Activated CD4-positive, alpha-beta T cell treated with anti-CD3 and anti-CD28 coated beads, Interleukin-10, Interleukin-2, amounts not matched to agents 100 ng/mL and 50 ng/mL, durations not matched to agents 16 hours and 8 hours (primary cell): ENCODE data around the gene SLC9A1.
A peak's percentile ranks its signal among the peaks of the same experiment; 100 is the strongest.
"Not testable (repeated sequence)": the region's sequence is repeated elsewhere in the genome, so short reads cannot be mapped to it uniquely, and the experiment has no call there.

ENCODE experiments used
- DNase-seq: peaks from one replicate; pipeline ENCODE4 v3.0.0-alpha.2; 2020

The SLC9A1 gene

GRCh38 chr1:27154991-27155781 is at the start of gene SLC9A1:
TSS of gene SLC9A1 (minus strand) at chr1:27155125. CDS start at chr1:27154334, 791 bp downstream.
- DNase-seq, result peak; percentile 93

DNA sequence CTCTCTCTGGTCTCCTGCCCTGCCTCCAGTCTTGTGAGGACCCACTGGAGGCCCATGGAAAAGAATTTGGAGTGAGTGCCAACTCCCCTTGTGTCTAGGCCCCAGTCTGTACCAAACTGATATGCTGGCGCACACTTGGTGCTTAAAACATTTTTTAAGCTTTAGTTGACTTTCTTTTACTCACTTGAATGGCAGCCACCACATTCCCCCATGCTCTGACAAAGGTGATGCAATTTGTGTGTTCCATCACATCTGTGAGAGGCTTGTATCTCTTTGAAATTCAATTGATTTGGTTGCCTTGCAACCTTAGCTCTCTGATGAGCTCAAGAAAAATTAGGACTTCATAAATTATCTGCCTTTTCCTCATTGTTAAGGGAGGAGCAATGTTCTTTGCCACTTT is 49.0 kb upstream of the SLC9A1 start:
- DNase-seq, result no peak

DNA sequence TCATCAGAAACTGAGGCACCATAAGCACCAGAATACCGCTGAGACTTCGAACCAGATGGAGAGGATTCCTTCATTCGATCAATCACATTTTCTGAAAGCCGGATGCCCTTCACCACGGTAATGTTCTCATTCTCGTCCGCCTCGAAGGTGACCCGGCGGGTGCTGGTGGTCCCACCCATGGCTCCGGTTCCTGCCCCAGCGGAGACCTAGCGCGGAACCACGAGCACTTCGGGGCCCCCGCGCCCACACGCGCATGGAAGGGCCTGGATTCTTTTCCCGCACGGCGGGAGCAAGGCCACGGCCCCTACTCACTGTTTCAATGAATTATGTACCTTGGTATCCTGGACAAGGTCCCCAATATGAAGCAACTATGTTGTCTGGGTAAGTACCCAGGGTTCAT is 46.4 kb upstream of the SLC9A1 start:
- no peak for DNase-seq

GRCh38 chr1:27193194-27193593 is 38.3 kb upstream of the SLC9A1 start:
- DNase-seq, result no peak

DNA sequence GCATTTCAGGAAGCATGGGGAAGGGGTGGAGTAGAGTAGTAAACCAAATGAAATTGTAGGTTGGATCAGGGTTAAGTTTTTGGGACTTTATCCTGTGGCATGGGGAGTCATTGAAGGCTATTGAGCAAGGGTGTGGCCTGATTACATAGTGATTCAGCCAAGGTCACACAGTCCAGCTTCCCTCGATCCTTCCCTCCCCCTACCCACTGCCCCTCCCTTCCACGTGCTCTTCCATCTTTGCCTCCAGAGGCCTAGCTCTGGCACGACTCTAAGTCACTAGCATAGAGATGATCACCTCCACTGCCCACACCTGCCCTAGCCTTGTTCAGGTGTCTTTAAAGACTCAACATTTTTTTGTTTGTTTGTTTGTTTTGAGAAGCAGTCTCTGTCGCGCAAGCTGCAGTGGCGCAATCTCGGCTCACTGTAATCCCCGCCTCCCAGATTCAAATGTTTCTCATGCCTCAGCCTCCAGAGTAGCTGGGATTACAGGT is 37.2 kb upstream of the SLC9A1 start:
- no peak for DNase-seq

DNA sequence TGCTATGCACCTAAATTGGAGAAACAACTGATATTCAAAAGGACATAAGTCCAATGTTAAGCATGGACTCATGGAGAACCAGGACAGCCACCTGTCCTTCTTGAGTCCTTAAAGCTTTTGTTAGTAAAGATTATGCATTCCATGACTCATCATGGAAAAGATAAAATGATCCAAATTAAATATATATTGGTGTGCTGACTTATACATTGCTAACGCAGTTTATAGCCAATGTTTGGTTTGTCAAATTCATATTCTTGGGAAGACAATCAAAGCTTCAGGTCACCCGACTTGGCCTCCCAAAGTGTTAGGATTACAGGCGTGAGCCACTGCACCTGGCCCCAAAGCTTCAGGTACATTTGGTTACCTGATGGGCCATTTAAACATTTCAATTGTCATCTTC is 29.7 kb upstream of the SLC9A1 start:
- not testable (repeated sequence) for DNase-seq

DNA sequence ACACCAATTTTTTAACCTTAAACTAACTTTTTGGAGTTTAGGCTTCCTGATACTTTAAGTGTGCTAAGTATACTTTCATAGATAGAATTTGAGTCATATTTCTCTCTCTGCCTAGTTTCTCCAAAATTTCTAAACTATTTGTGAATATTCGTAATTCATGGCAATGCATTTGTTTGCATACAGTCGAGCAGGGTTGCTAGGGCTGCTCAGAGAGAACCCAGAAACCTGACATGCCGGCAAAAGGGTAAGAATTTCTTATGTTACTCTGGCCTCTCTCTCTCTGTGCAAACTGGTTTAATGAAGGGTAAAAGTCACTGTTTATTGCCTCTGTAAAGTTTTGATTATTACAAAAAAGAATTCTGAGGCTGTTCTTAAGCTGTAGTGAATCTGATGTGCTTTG is 25.1 kb upstream of the SLC9A1 start:
- no peak for DNase-seq

DNA sequence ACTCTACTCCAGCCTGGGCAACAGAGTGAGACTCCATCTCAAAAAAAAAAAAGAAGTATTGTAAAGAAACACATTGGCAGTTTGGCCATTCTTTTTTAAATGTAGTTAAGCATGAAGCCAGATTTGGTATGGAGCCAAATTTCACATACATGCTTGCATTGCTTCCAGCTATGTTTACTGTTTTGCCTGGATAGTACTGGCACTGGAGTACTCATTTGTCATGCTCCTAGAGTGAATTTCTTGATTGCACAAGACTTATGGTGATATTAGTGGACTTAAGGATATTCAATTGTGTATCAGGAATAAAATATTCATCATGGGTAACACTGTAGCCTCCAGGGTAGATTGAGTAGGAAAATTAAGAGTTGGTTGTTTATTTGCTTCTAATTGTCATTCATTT is 24.5 kb upstream of the SLC9A1 start:
- no peak for DNase-seq

- no peak for DNase-seq
Measured at GRCh38 chr1:27176954-27177353, 22.0 kb upstream of the SLC9A1 start.

DNA sequence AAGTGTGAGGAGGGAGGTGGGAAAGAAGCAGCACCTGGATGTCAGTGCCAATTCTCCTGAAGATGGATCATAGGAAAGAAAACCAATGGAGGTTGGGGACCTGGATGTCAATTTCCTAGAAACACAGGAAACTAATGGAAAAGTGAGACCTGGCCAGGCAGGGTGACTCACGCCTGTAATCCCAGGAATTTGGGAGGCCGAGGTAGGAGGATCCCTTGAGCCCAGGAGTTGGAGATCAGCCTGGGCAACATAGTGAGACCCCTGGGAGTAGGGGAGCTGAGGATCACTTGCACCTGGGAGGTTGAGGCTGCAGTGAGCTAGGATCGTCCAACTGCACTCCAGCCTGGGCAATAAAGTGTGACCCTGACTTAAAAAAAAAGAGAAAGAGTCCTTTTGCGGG is 21.4 kb upstream of the SLC9A1 start:
- no peak for DNase-seq

GRCh38 chr1:27172992-27173391 is 18.1 kb upstream of the SLC9A1 start:
- DNase-seq, result not testable (repeated sequence)

DNA sequence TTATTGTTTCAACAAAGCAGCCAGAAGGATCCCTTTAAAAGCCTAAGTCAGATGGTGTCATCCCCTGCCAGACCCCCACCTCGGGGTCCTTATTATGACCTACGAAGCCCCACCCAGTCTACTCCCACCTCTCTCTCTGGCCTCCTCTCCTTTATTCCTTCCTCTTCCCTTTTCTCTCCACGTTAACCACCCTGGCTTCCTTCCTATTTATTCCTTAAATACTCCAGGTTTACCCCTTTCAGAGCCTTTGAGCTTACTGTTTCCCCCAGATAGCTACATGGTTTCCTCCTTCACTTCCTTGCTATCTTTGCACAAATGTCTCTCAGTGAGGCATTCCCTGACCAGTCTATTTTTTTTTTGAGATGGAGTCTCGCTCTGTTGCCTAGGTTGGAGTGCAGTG is 12.0 kb upstream of the SLC9A1 start:
- no peak for DNase-seq

DNA sequence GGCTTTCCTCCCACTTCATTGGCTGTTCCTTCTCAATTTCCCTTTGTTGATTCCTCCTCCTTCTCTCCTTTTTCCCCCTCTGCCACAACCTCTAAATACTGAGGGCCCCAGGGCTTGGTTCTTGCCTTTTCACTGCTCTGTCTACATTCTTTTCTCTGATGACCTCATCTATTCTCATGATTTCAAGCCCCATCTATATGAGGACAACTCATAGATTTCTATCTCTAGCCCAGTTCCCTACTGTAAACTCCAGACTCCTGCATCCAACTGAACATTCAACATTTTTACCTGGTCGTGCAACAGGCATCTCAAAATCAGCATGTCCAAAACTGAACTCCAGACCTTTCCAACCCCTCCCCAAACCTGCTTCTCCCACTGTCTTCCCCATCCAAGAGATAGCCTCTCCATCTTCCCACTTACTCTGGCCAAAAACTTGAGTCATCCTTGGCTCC is 11.5 kb upstream of the SLC9A1 start:
- no peak for DNase-seq

- DNase-seq, result no peak
Measured at GRCh38 chr1:27163093-27163492, 8.2 kb upstream of the SLC9A1 start.

- no peak for DNase-seq
Measured at GRCh38 chr1:27162090-27162489, 7.2 kb upstream of the SLC9A1 start.

- DNase-seq, result no peak
Measured at GRCh38 chr1:27161594-27161993, 6.7 kb upstream of the SLC9A1 start.

DNA sequence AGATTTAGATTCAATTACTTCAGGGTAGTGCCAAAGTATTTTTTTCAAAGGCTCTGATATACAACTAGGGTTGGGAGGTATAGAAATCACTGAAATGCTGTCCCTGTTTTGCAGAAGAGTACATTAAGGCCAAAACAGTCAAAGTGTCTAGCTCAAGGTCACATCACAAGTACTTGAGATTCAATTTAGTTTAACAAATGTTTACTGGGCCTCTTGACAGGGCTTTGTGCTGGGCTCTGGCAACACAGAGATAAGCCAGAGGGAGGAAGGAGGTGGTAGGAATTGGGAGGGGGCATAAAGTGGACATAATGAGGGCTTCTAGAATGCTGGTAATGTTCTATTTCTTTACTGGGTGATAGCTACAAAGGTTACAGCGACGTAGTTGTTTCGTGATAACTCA is 2.3 kb upstream of the SLC9A1 start:
- no peak for DNase-seq

- DNase-seq, result no peak
Measured at GRCh38 chr1:27154469-27154990, 395 bp downstream of the SLC9A1 start.

- no peak for DNase-seq
Measured at GRCh38 chr1:27153927-27154358, 982 bp downstream of the SLC9A1 start.

- DNase-seq, result no peak
Measured at GRCh38 chr1:27153549-27153886, 1.4 kb downstream of the SLC9A1 start.

DNA sequence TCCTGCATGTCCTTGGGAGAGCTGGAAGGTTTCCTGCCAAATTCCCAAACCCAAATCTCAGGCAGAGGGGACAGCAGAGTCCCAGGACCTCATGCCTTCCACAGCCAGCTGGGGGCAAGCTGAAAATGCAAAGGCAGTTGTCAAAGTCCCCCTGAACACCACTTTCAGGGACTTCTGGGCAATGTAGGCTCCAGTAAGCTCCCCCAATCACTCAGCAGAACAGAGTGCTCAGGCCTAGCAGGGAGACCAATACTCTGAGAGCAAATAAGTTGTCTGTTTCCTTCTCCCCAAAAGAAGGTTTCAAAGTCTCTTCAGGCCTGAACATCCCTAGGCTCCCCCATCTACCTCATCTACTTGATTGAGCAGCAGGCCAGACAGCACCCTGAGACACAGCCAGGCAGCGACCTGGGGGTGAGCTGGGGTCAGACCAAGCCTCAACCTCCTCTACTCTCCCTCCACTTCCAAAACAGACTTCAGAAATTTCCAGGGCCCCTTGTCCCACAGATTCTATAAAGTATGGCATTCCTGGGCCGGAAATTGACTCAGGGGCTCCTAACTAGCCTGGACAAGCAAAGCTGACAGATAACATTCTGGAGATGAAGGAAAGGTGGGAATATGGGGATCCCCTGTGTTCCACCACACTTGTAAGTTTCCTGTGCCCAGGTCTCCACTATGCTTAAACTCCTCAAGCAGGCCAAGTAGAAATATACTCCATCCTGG is 1.9 kb downstream of the SLC9A1 start:
- DNase-seq, result no peak

DNA sequence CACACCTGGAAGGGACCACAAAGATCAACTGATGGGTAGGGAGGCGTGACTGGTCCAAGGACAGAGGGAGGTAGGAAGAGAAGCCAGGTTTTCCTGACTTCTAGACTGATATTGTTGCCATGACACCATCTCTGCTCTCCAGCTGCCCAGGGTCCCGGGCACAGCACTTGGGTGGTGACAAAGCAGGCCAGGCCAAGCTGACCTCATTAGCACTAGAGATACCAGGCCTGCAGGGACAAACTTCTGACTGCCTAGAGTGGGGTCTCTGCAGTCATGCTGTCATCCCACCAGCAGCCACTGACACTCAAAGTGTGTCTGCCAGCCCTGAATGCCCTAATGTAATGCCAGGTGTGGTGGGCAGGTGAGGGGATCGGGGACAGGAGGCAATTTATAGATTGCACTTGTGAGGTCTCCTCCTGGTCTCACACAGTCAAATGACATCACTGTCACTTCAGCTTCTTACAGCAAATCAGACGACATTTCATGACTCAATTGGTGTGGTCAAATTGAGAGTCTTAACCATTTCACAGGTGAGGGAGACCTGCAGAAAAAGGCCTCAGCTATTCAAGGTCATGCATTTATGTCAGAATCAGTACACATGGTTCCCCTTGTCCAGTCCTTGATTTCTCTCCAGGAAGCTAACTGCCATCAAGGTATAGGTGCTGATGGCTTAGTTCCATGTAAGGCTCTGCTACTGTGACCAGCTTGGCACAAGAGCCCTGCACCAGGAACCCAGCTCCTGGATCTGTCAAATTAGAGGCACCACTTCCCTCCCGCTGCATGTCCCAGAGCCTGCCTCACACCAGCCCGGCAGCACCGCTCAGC is 2.7 kb downstream of the SLC9A1 start:
- peak; percentile 43 for DNase-seq

DNA sequence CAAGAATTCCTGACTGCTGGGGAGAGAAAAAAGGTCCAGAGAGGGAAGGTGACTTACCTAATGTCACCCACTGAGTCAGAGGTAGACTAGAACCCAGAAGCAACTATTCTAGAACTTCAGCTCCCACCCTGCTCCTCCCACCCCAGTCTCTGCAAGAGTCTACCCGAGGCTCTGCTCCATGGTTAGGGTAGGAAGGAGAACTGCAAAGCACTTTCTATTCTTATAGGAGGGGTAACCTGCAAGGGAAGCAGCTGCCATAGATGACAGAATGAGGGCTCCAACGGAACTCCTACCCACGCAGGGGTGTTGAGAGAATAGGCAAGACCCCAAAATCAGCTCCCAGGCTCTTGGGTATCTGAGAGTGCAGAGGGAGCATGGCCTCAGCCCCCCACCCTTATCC is 4.3 kb downstream of the SLC9A1 start:
- no peak for DNase-seq
